H1 (cell line): ENCODE measurements around the gene TM9SF1. TPM values are rescaled to one million over a fixed set of nuclear protein-coding genes. Genes with fewer than 3 reads are reported as not detected.

Source experiments
- BACH1 ChIP-seq: IDR thresholded peaks from 2 replicates; pipeline ENCODE4 v1.6.1; 2012; ENCODE audit warnings: low read length, improper control_type of control experiment
- CTBP2 ChIP-seq: IDR thresholded peaks from 2 replicates; pipeline ENCODE4 v1.7.0; 2011; ENCODE audit warnings: borderline replicate concordance, mild to moderate bottlenecking, moderate library complexity, mixed read lengths, low read length; ENCODE audit not compliant: insufficient read depth, insufficient read length
- EZH2 ChIP-seq: fragments of 200-600 bp; sonication (generic); IDR thresholded peaks from 2 replicates; pipeline ENCODE4 v1.7.1; 2012; ENCODE audit warnings: low read depth, mild to moderate bottlenecking, moderate library complexity, low read length, inconsistent platforms; ENCODE audit not compliant: severe bottlenecking
- JUN ChIP-seq: IDR thresholded peaks from 2 replicates; pipeline ENCODE4 v1.6.1; 2011; ENCODE audit warnings: low read depth, mild to moderate bottlenecking, improper control_type of control experiment, low read length
- MAX ChIP-seq: IDR thresholded peaks from 2 replicates; pipeline ENCODE4 v1.6.1; 2012; ENCODE audit warnings: inconsistent platforms
- RAD21 ChIP-seq, 2 experiments: IDR thresholded peaks in 1 of 2; conservative IDR thresholded peaks in 1 of 2; 2 replicates each; pipeline ENCODE4 v1.6.1; 2011; ENCODE audit warnings: low read depth in 2 of 2, low read length in 2 of 2, improper control_type of control experiment in 1 of 2, inconsistent platforms in 1 of 2, mild to moderate bottlenecking in 1 of 2, moderate library complexity in 1 of 2
- ZNF274 ChIP-seq: IDR thresholded peaks from 2 replicates; pipeline ENCODE4 v1.7.0; 2012; ENCODE audit warnings: low read length, borderline replicate concordance; ENCODE audit errors: extremely low read depth
- polyA plus RNA-seq, 7 experiments: library from polyadenylated mRNA; depleted of rRNA in 3 of 7; stranded (reverse) in 5 of 7; unstranded in 2 of 7; fragments of >200 nt in 5 of 7; fragments of 200-250 nt in 2 of 7; gene quantifications; 1 replicate in 5 of 7; 2 replicates in 1 of 7; 4 replicates in 1 of 7; pipeline versions ENCODE4 v1.2.1 to v1.2.3, GENCODE V29; 2011 to 2013; ENCODE audit warnings: missing spikeins in 2 of 7, mixed read lengths in 2 of 7
- total RNA-seq: library from RNA; stranded (reverse); fragmentation: NEBNext Ultra II Directional; extraction: Animal tissue kit (Norgen Biotek cat#: 25700); gene quantifications from 2 replicates; pipeline ENCODE4 v1.2.1, GENCODE V29; 2021
- TF ChIP-seq, protein P1 (sequence below): fragments of 300-600 bp; sonication (generic); IDR thresholded peaks from 2 replicates; pipeline ENCODE4 v1.7.1; 2012; ENCODE audit warnings: low read length, moderate library complexity, mild to moderate bottlenecking, inconsistent platforms; ENCODE audit not compliant: insufficient replicate concordance

Gene TM9SF1
- total and polyA plus RNA-seq, 2 of the 8 experiments (the other 6 are each of a cell fraction or from before 2014, with no cell fraction given) = 22.2 to 29.2 TPM

DNA sequence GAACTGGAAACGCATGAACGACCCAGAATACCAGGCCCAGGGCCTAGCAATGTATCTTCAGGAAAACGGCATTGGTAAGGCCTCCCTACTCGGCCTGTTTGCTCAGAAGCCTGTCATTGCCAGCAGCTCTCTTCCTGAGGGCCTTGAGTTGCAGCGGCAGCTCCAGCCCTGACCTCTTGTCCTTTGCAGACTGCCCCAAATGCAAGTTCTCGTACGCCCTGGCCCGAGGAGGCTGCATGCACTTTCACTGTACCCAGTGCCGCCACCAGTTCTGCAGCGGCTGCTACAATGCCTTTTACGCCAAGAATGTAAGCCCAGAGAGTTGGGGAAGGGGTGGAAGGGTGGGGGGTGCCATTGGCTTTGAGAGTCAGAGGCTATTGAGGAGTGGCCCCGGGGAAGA, 37.9 kb downstream of the TM9SF1 start (continued):
- TF ChIP-seq, protein P1, sequence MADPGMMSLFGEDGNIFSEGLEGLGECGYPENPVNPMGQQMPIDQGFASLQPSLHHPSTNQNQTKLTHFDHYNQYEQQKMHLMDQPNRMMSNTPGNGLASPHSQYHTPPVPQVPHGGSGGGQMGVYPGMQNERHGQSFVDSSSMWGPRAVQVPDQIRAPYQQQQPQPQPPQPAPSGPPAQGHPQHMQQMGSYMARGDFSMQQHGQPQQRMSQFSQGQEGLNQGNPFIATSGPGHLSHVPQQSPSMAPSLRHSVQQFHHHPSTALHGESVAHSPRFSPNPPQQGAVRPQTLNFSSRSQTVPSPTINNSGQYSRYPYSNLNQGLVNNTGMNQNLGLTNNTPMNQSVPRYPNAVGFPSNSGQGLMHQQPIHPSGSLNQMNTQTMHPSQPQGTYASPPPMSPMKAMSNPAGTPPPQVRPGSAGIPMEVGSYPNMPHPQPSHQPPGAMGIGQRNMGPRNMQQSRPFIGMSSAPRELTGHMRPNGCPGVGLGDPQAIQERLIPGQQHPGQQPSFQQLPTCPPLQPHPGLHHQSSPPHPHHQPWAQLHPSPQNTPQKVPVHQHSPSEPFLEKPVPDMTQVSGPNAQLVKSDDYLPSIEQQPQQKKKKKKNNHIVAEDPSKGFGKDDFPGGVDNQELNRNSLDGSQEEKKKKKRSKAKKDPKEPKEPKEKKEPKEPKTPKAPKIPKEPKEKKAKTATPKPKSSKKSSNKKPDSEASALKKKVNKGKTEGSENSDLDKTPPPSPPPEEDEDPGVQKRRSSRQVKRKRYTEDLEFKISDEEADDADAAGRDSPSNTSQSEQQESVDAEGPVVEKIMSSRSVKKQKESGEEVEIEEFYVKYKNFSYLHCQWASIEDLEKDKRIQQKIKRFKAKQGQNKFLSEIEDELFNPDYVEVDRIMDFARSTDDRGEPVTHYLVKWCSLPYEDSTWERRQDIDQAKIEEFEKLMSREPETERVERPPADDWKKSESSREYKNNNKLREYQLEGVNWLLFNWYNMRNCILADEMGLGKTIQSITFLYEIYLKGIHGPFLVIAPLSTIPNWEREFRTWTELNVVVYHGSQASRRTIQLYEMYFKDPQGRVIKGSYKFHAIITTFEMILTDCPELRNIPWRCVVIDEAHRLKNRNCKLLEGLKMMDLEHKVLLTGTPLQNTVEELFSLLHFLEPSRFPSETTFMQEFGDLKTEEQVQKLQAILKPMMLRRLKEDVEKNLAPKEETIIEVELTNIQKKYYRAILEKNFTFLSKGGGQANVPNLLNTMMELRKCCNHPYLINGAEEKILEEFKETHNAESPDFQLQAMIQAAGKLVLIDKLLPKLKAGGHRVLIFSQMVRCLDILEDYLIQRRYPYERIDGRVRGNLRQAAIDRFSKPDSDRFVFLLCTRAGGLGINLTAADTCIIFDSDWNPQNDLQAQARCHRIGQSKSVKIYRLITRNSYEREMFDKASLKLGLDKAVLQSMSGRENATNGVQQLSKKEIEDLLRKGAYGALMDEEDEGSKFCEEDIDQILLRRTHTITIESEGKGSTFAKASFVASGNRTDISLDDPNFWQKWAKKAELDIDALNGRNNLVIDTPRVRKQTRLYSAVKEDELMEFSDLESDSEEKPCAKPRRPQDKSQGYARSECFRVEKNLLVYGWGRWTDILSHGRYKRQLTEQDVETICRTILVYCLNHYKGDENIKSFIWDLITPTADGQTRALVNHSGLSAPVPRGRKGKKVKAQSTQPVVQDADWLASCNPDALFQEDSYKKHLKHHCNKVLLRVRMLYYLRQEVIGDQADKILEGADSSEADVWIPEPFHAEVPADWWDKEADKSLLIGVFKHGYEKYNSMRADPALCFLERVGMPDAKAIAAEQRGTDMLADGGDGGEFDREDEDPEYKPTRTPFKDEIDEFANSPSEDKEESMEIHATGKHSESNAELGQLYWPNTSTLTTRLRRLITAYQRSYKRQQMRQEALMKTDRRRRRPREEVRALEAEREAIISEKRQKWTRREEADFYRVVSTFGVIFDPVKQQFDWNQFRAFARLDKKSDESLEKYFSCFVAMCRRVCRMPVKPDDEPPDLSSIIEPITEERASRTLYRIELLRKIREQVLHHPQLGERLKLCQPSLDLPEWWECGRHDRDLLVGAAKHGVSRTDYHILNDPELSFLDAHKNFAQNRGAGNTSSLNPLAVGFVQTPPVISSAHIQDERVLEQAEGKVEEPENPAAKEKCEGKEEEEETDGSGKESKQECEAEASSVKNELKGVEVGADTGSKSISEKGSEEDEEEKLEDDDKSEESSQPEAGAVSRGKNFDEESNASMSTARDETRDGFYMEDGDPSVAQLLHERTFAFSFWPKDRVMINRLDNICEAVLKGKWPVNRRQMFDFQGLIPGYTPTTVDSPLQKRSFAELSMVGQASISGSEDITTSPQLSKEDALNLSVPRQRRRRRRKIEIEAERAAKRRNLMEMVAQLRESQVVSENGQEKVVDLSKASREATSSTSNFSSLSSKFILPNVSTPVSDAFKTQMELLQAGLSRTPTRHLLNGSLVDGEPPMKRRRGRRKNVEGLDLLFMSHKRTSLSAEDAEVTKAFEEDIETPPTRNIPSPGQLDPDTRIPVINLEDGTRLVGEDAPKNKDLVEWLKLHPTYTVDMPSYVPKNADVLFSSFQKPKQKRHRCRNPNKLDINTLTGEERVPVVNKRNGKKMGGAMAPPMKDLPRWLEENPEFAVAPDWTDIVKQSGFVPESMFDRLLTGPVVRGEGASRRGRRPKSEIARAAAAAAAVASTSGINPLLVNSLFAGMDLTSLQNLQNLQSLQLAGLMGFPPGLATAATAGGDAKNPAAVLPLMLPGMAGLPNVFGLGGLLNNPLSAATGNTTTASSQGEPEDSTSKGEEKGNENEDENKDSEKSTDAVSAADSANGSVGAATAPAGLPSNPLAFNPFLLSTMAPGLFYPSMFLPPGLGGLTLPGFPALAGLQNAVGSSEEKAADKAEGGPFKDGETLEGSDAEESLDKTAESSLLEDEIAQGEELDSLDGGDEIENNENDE = no peak
- no peak for TF ChIP-seq CTBP2
- no peak for TF ChIP-seq ZNF274
- no peak for TF ChIP-seq BACH1
- no peak for TF ChIP-seq EZH2
- no peak for TF ChIP-seq MAX
- TF ChIP-seq JUN = no peak
- no peak for TF ChIP-seq RAD21 (IDR thresholded peaks at IDR 0.05 in 1 of 2, conservative IDR thresholded peaks at IDR 0.05 in 1 of 2; ENCODE audit: low read depth in 2 of 2, low read length in 2 of 2)
- TF ChIP-seq, all 59 proteins: peak for 0
